Myocyte (in vitro differentiated cells): ENCODE results near the gene EIF1. TPM values are rescaled to one million over a fixed set of nuclear protein-coding genes. Genes with fewer than 3 reads are reported as not detected.
"Not testable (repeated sequence)": the region's sequence is repeated elsewhere in the genome, so short reads cannot be mapped to it uniquely, and the experiment has no call there.

Source experiments
- DNase-seq: peaks from one replicate; pipeline ENCODE4 v3.0.0-alpha.2; 2012; ENCODE audit warnings: low read depth
- total RNA-seq: library from RNA; depleted of rRNA; stranded (reverse); fragments of >200 nt; gene quantifications from 2 replicates; pipeline ENCODE4 v1.2.3, GENCODE V29; 2014

Gene EIF1
- total RNA-seq, 1 donor from 2014 or later = 112 TPM

GRCh38 chr17:41678907-41679739 is 9.6 kb upstream of the EIF1 start:
- DNase-seq = peak; percentile 45

- no peak for DNase-seq
Observed at GRCh38 chr17:41679740-41680425, 8.8 kb upstream of the EIF1 start.

- no peak for DNase-seq
Observed at GRCh38 chr17:41680426-41681040, 8.2 kb upstream of the EIF1 start.

GRCh38 chr17:41681776-41682175 is 6.9 kb upstream of the EIF1 start:
- no peak for DNase-seq

- no peak for DNase-seq
Observed at GRCh38 chr17:41682631-41683030, 6.1 kb upstream of the EIF1 start.

- DNase-seq = no peak
Observed at GRCh38 chr17:41683441-41684007, 5.2 kb upstream of the EIF1 start.

- no peak for DNase-seq
Observed at GRCh38 chr17:41684035-41684434, 4.7 kb upstream of the EIF1 start.

- DNase-seq = not testable (repeated sequence)
Observed at GRCh38 chr17:41685753-41686152, 2.9 kb upstream of the EIF1 start.

GRCh38 chr17:41686281-41686680 is 2.4 kb upstream of the EIF1 start:
- no peak for DNase-seq

- peak; percentile 69 for DNase-seq
Observed at GRCh38 chr17:41687828-41688640, 651 bp upstream of the EIF1 start.

GRCh38 chr17:41689497-41690299 is 1.0 kb downstream of the EIF1 start:
- peak; percentile 74 for DNase-seq

GRCh38 chr17:41690497-41690896 is 1.8 kb downstream of the EIF1 start:
- no peak for DNase-seq

- DNase-seq = no peak
Observed at GRCh38 chr17:41691031-41691777, 2.5 kb downstream of the EIF1 start.

GRCh38 chr17:41692722-41693521 is 4.2 kb downstream of the EIF1 start:
- no peak for DNase-seq

- no peak for DNase-seq
Observed at GRCh38 chr17:41695134-41695661, 6.5 kb downstream of the EIF1 start.

- peak; percentile 92 for DNase-seq
Observed at GRCh38 chr17:41695954-41696757, 7.5 kb downstream of the EIF1 start.
